Endothelial cell of umbilical vein (primary cell): ENCODE measurements around the gene IMPG2. TPM values are rescaled to one million over a fixed set of nuclear protein-coding genes. Genes with fewer than 3 reads are reported as not detected.

Experiments used
- BruUV-seq: library from RNA; stranded (reverse); fragments of 400-500 nt; replicated peaks from 2 replicates; lab custom pipeline; 2021; lab: Mats Ljungman, UMichigan
- CTCF ChIA-PET: fragments of 300-600, 350-600 bp; sonication (Branson Sonifier 250); formaldehyde crosslinking; loops from one replicate; lab custom pipeline; 2021; ENCODE audit warnings: antibody characterized with exemption, inconsistent platforms; lab: Charles Lee
- POLR2A ChIA-PET: fragments of 300-600, 350-600 bp; sonication (Branson Sonifier 250); formaldehyde crosslinking; loops from one replicate; lab custom pipeline; 2021; ENCODE audit warnings: antibody characterized with exemption, inconsistent platforms; lab: Charles Lee
- DNase-seq: peaks from one replicate; pipeline ENCODE4 v3.0.0-alpha.2; 2011; ENCODE audit warnings: low read depth, low spot score
- FAIRE-seq: peaks from 2 replicates; lab custom pipeline; 2011; peaks lifted over from hg19 to GRCh38; lab: Jason Lieb, UNC
- H2AFZ ChIP-seq: 2 replicates; pipeline ENCODE4 v1.6.0; 2012; ENCODE audit warnings: low read depth, low read length, control low read depth, inconsistent platforms
- H3K27ac ChIP-seq: 2 replicates; pipeline ENCODE4 v1.5.1; 2011; ENCODE audit warnings: low read depth, mild to moderate bottlenecking, control low read depth, low read length, moderate library complexity; ENCODE audit not compliant: insufficient read depth
- H3K27me3 ChIP-seq, 2 experiments: 2 replicates each; pipeline versions ENCODE4 v1.6.0 to v1.6.1; 2011; ENCODE audit warnings: low read length in 2 of 2, mixed read lengths in 1 of 2; ENCODE audit not compliant: control insufficient read depth in 2 of 2, insufficient read depth in 2 of 2
- H3K36me3 ChIP-seq, 2 experiments: 2 replicates in 1 of 2; 3 replicates in 1 of 2; pipeline ENCODE4 v1.5.1; 2011; ENCODE audit warnings: low read length in 2 of 2, mild to moderate bottlenecking in 1 of 2, moderate library complexity in 1 of 2; ENCODE audit not compliant: control insufficient read depth in 2 of 2, insufficient read depth in 2 of 2; ENCODE audit errors: extremely low read depth in 1 of 2
- H3K4me1 ChIP-seq: 3 replicates; pipeline ENCODE4 v1.5.1; 2011; ENCODE audit warnings: mild to moderate bottlenecking, low read length; ENCODE audit not compliant: control insufficient read depth, insufficient read depth; ENCODE audit errors: extremely low read depth
- H3K4me2 ChIP-seq: 2 replicates; pipeline ENCODE4 v1.6.1; 2011; ENCODE audit warnings: low read length, control low read depth, mixed read lengths; ENCODE audit not compliant: insufficient read depth
- H3K4me3 ChIP-seq, 3 experiments: fragments of 200-600 bp in 1 of 3; sonication (generic), shearing (Covaris generic) in 1 of 3; replicated peaks in 1 of 3; 2 replicates each; pipeline ENCODE4 v1.5.1; 2011 to 2016; ENCODE audit warnings: control low read depth in 3 of 3, low read length in 3 of 3, mild to moderate bottlenecking in 2 of 3, inconsistent platforms in 1 of 3, low read depth in 1 of 3, moderate library complexity in 1 of 3; ENCODE audit not compliant: insufficient read depth in 1 of 3
- H3K79me2 ChIP-seq: 2 replicates; pipeline ENCODE4 v1.6.0; 2012; ENCODE audit warnings: low read length, inconsistent platforms; ENCODE audit not compliant: control insufficient read depth, insufficient read depth
- H3K9ac ChIP-seq: replicated peaks from 2 replicates; pipeline ENCODE3; 2011; ENCODE audit warnings: low read length, control low read depth; ENCODE audit not compliant: insufficient read depth; ENCODE audit errors: extremely low read depth
- H3K9me1 ChIP-seq: replicated peaks from 3 replicates; pipeline ENCODE4 v1.6.0; 2011; ENCODE audit warnings: mild to moderate bottlenecking, low read length; ENCODE audit not compliant: control insufficient read depth, insufficient read depth; ENCODE audit errors: extremely low read depth
- H3K9me3 ChIP-seq: replicated peaks from 2 replicates; pipeline ENCODE4 v1.5.1; 2012; ENCODE audit warnings: low read length, inconsistent platforms; ENCODE audit not compliant: control insufficient read depth, insufficient read depth
- H4K20me1 ChIP-seq: replicated peaks from 2 replicates; pipeline ENCODE3; 2011; ENCODE audit warnings: mild to moderate bottlenecking, low read length; ENCODE audit not compliant: control insufficient read depth, insufficient read depth; ENCODE audit errors: extremely low read depth
- CTCF ChIP-seq, 2 donors: IDR thresholded peaks; 1 replicate in 1 of 2; 2 replicates in 1 of 2; pipeline ENCODE4 v1.5.1; 2011; ENCODE audit warnings: low read length in 2 of 2, mild to moderate bottlenecking in 2 of 2, moderate library complexity in 2 of 2, control low read depth in 1 of 2, inconsistent platforms in 1 of 2, low read depth in 1 of 2; ENCODE audit not compliant: insufficient read depth in 1 of 2; ENCODE audit errors: extremely low read depth in 1 of 2
- EZH2 ChIP-seq: IDR thresholded peaks from 2 replicates; pipeline ENCODE4 v1.6.1; 2012; ENCODE audit warnings: borderline replicate concordance, low read depth, mild to moderate bottlenecking, moderate library complexity, low read length, inconsistent platforms; ENCODE audit not compliant: severe bottlenecking
- FOS ChIP-seq: IDR thresholded peaks from 2 replicates; pipeline ENCODE4 v1.6.1; 2011; ENCODE audit warnings: mild to moderate bottlenecking, low read length, moderate library complexity, borderline replicate concordance; ENCODE audit not compliant: insufficient read depth
- GATA2 ChIP-seq: IDR thresholded peaks from 2 replicates; pipeline ENCODE4 v1.7.0; 2011; ENCODE audit warnings: low read depth, mild to moderate bottlenecking, moderate library complexity, mixed read lengths, low read length; ENCODE audit not compliant: insufficient read length, insufficient read depth
- JUN ChIP-seq: IDR thresholded peaks from 2 replicates; pipeline ENCODE4 v1.6.1; 2011; ENCODE audit warnings: borderline replicate concordance, low read depth; ENCODE audit not compliant: insufficient read length, insufficient read depth
- dilution Hi-C: fragments of 300-500 bp; cut with MboI; formaldehyde crosslinking; loops from one replicate; pipeline ENCODE4 v1.15.0; 2019; ENCODE audit warnings: low sequenced_read_pairs; ENCODE audit not compliant: extremely low pct_ligation_motif_present
- intact Hi-C: fragments of 100-400 bp; cut with micrococcal nuclease; formaldehyde crosslinking; loops from one replicate; pipeline ENCODE4 v1.10.0; 2022
- polyA plus RNA-seq, 4 experiments: library from polyadenylated mRNA; depleted of rRNA in 3 of 4; stranded (reverse) in 3 of 4; unstranded in 1 of 4; fragments of >200 nt; gene quantifications; 2 replicates each; pipeline versions ENCODE4 v1.2.1 to v1.2.3, GENCODE V29; 2011 to 2012; ENCODE audit warnings: missing spikeins in 1 of 4
- total RNA-seq: library from RNA; stranded (reverse); gene quantifications from 2 replicates; pipeline ENCODE4 v1.2.3, GENCODE V29; 2021

Gene IMPG2
- total and polyA plus RNA-seq, 2 donors (not counting 3 experiments of a cell fraction or from before 2014, with no cell fraction given), result 0.39 to 0.71 TPM

DNA sequence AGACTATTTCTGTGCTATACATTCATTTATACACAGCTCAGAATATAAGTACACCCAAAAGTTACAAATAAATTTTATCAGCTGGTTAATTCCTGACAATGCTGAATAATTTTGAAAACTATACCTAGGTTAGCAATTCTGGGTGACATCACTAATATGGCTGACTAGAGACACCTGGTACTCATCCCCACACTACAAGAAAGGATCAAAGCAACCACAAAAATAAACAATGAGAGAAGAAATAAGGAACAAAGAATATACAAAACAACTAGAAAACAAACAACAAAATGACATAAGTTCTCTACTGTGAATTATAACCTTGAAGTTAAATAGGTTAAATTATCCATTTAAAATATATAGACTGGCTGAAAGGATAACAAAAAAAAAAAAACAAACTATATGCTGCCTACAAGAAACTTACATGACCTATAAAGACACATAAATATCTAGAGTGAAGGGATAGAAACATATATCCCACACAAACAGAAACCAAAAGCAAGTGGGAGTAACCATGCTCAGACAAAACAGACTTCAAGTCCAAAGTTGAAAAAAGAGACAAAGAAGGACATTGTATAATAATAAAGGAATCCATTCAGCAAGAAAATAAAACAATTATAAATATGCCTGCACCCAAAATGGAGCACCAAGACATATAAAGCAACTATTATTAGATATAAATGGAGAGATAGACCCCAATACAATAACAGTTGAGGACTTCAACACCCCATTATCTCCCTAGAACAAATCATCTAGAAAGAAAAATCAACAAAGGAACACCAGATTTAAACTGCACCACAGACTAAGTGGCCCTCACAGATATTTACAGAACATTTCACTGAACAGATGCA is 57.8 kb downstream of the IMPG2 start:
- FAIRE-seq, result no peak
- BruUV-seq, result no TSS peak
- dilution Hi-C loops, result no loop called here

More for the DNA sequence above, 57.8 kb downstream of the IMPG2 start:
- TF ChIP-seq CTCF (IDR thresholded peaks at IDR 0.05; ENCODE audit: extremely low read depth in 1 of 2, insufficient read depth in 1 of 2, low read depth in 1 of 2, low read length in 2 of 2), result no peak
- no peak for TF ChIP-seq FOS
- TF ChIP-seq EZH2, result no peak
- TF ChIP-seq GATA2, result no peak
- TF ChIP-seq JUN, result no peak
- H3K36me3 ChIP-seq, result no peaks in the 10 kb centered on the region
- no peaks in the 10 kb centered on the region for H3K9me3 ChIP-seq
- no peak overlapping the region for H3K4me3 ChIP-seq
- intact Hi-C loops, result no loop called here
- no peak overlapping the region for H2AFZ ChIP-seq
- H3K27me3 ChIP-seq, result no peaks in the 10 kb centered on the region
- DNase-seq, result no peak
- H3K9me1 ChIP-seq, result no peaks in the 10 kb centered on the region
- no peaks in the 10 kb centered on the region for H4K20me1 ChIP-seq
- H3K9ac ChIP-seq, result no peak overlapping the region
- H3K4me2 ChIP-seq, result no peak overlapping the region
- ChIA-PET POLR2A (no interaction called here), CTCF (no interaction called here)
- H3K27ac ChIP-seq, result no peak overlapping the region
- no peaks in the 10 kb centered on the region for H3K4me1 ChIP-seq
- no peaks in the 10 kb centered on the region for H3K79me2 ChIP-seq
